LHCN-M2 (cell line): Measurements from ENCODE around the gene SLC13A4. TPM values are rescaled to one million over a fixed set of nuclear protein-coding genes. Genes with fewer than 3 reads are reported as not detected.
A peak's percentile ranks its signal among the peaks of the same experiment; 100 is the strongest.
"Not testable (repeated sequence)": the region's sequence is repeated elsewhere in the genome, so short reads cannot be mapped to it uniquely, and the experiment has no call there.

Experiments
- DNase-seq: peaks from one replicate; pipeline ENCODE4 v3.0.0-alpha.2; 2012; ENCODE audit warnings: low read depth
- total RNA-seq: library from RNA; depleted of rRNA; stranded (reverse); fragments of >200 nt; gene quantifications from 2 replicates; pipeline ENCODE4 v1.2.3, GENCODE V29; 2014

The SLC13A4 gene
- total RNA-seq, 1 experiment from 2014 or later = not detected

DNA sequence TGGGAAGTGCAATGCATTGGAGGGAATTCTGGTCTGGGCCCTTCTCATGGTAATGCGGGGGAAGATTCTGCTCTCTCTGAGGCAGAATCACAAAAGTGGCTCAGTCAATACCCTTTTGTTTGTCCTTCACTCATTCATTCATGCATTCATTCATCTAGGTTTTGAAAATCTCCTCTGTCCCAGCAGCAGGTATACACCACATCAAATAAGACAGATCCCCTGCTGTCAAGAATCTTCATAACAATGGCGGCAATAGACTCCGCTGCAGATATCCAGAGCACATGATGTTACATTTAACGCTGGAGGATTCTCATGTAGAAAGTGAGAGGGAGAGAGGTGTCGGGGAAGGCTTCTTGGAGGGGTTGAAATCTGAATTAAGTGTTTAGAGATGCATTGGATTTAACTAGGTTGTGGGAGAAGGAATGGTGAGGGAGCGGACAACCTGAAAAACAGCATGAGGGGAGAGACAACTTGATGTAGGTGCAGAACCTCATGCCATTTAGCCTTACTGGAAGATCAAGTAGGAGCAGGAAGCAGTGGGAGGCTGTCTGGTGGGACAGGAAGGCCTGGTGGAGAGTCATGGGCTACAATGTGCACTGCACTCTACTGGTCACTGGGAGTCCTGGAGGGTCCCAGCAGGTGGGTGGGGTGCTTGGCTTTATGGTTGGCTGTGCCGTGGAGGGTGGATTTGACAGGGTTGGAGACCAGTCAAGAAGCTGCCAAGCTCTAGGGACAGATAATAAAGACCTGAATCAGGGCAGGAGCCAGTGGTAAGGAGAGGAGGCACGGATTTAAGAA is 25.8 kb upstream of the SLC13A4 start:
- no peak for DNase-seq

DNA sequence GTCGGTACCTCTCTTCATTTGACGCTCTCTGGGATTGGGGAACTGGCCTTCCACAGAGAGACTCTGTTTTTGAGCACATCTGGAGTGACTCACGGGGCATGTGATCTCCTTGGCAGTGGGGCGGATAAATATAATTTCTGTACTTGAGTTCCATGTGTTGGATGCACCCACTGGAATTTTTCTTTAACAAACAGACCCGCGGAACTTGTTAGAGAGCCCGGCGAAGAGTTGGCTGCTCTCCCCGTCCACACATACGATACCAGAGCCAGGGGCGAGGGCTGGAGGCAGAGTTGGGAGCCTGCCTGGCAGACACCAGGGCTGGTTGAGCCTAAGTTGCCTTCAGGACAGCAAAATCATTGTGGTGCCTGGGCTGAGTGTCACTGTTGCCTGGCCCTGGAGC is 20.8 kb upstream of the SLC13A4 start, which contains the start of gene FAM180A:
FAM180A (minus strand) TSS at position 44 of the 400 bp plus-strand sequence. CDS start 233 bp downstream, outside the sequence.
- peak; percentile 79 for DNase-seq

DNA sequence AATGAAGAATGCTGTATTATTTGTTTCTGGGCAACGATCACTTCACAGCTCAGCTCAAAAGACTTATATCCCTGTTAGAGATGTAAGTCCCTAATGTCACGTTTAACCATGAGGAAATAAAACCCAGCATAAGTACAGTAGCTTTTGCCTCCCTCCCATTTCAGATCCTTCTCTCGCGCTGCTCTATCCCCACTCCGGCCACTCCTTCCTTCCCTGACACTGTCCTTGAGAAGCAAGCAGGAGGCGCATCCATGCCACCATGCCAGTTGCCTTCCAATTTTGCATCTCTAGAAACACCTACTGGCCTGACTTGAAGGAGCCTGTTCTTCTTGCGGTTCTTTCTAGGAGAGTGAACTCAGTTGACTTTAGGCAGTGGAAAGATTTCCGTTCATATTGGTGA is 19.4 kb upstream of the SLC13A4 start:
- no peak for DNase-seq

DNA sequence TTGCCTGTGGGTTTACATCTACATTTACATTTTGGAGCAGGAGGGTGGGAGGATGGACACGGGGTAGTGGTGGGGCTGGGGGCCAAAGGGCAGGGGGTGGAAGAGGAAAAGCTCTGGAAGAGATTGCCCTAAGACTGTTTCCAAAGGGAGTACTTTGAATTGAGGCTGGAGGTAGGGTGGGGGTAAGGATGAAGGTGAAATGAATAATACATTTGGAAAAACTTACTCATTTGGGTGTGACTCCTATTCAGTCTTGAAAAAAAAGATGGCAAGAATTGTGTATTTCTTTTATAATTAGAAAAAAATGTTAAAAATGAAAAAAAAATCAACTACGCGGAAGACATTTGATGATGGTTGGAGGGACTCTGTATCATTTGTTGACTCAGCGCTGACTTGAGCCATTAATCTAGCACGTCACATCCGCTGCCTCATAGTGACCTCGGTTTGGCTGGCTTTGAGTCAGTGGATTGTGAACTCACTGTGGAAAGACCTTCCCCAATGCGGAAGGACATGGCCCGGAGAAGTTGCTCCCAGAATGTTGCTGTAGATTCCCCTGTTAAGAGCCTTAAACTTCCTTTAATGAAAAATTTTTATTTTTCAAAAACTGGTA is 17.8 kb upstream of the SLC13A4 start:
- DNase-seq = peak; percentile 99

DNA sequence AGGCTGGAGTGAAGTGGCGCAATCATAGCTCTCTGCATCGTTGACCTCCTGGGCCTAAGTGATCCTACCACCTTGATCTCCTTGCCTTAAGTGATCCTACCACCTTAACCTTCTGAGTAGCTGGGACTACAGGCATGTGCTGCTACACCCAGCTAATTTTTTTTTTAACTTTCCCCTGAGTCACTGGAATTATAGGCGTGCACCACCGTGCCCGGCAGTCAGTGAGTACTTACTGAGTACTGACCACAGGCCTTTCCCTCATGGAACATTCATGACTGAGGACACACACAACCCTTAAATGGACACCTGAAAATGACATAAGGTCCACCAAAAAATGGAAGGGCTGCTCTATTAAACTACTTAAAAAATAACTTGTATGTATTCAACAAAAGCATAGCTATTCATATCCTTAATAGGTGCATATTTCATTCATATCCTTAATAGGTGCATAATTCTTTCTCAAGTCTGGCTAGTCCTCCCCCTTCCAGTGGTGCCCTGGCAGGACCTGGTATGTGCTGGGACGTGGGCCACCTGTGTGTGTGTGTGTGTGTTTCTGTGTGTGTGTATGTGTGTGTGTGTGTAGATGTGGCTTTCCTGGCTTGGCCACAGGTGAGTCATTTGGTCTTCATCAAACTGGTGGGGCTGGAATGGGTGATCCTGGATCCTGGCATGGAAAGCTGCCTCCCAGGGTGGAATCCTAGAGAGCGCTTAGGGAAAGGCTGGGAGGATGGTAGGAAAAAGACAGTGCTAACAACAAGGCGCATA is 17.1 kb upstream of the SLC13A4 start:
- peak; percentile 88 for DNase-seq

DNA sequence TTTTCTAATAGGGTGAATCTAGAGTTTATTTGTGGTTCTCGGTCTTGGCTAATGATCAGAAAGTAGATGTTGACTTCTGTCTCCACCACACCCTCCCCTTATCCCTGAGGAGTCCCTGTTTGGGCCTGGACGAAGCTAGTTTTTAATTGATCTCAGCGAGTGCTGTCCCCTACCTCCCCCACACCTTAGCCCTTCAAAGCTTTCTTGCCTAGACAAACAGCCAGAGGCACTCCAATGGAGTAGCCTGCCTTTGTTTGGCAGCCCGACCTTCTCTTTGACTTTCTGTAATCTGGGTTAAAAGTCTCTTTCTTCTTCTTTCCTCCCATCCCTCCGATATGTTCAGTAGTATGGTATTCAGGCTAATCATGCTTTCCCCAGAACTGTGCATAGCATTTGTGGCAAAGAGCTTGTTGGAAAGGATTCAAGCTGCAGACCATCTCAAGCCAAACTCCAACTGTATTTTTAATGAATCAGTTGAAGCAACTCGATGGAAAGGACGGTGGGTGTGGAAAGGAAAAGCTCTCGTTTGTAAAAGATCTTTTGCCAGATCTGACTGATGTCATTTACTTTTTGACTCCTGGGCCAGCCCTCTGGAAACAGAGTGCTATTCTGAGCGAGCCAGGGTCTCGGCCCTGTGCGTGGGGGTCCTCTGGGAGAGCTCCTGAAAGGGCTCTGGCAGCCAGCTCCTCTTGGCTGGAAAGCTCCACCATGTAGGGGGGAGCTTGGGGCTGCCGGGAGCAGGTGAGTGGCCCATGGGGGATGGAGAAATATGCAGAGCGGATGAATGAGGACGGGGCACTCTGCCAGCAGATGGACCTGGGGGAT is 16.1 kb upstream of the SLC13A4 start:
- DNase-seq = peak; percentile 23

DNA sequence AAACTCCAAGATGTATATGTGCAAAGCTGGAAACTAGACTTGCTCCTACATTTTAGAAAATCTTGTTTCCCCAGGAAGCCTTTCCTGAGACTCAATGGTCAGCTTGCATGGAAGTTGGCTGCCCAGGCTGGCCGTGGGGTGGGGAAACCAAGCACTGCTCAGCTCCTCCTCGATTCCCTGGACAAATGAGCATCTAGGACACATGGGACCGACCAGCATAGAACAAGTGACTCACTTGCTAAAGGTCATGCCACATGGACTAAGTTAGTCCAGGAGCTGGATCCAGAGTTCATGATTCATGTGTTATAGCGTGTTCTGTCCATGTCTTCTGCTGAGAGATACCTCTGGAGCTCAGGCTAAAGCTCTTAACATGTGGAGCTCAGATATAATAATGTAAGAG is 14.4 kb upstream of the SLC13A4 start:
- peak; percentile 75 for DNase-seq

DNA sequence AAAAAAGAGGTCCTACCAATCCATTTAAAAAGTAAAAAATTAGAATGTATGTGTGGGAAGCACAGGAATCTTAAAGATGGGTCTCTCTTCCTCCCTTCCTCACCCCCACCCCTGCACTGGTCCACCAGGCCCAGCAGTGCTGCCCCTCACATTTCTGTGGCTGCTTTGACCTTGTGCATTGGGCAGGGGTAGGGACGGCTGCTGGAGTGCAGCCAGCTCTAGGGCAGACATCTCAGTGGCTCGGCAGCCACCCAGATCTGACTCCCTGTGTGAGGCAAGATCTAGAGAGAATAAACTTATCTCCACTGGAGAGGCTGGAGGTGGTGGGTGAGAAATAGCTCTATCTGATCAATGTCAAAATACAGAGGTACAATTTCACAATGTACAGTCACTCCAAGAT is 13.9 kb upstream of the SLC13A4 start:
- DNase-seq = no peak

DNA sequence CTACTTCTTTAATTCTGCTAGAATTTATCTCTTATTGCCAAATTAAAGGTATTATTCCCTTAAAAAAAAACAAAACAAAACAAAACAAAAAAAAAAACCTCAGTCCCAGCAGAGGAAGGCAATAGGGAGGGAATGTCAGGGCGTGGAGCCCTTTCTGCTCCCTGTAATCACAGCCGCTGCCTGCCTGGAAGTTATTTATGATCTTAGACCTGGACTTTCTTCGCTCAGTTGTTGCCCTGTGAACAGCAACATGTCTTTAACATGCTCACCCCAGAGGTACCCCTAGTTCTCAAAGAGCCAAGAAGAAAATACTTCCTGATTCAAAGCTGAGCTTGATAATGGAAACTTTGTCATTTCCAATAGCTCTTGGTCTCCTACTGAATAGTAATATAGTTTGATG is 12.9 kb upstream of the SLC13A4 start:
- no peak for DNase-seq

DNA sequence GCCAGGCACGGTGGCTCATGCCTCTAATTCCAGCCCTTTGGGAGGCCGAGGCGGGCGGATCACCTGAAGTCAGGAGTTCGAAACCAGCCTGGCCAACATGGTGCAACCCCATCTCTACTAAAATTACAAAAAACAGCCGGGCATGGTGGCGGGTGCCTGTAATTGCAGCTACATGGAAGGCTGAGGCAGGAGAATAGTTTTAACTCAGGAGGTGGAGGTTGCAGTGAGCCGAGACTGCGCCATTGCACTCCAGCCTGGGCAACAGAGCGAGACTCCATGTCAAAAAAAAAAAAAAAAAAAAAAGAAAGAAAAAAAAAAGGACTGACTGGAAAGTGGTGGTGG is 9.3 kb upstream of the SLC13A4 start:
- not testable (repeated sequence) for DNase-seq

DNA sequence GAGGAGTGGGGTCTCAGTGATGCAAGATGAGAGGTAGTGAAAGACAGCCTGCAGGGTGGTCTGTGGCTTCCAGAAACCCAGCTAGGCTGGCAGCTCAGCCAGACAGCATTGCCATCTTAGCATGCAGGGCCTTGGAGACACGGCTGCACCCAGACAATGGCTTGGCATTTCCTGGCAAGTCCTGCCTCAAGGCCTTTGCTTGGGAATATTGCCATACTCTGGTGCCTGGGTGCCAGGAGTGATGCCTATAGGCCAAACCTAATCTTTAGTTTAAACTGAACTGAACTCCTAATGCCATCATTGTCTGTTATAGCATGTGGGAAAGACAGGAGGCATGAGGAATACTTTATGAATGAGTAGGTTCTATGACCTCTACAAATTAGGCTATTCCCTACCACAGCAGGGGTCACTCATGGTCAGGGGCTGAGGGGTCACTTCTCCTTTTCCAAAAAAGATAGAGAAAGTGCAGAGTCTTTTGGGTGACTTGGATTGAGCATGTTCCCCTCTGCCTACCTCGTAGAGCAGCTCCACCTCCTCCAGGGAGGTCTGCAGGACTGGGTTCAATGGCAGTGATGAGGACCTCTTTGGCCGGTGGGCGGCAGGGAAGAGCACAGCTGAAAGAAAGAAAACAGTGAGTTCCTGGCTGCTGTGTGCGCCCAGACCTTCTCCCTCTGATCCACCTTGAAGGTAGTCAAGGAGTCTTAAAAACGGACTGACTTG is 8.8 kb upstream of the SLC13A4 start:
- DNase-seq = no peak

DNA sequence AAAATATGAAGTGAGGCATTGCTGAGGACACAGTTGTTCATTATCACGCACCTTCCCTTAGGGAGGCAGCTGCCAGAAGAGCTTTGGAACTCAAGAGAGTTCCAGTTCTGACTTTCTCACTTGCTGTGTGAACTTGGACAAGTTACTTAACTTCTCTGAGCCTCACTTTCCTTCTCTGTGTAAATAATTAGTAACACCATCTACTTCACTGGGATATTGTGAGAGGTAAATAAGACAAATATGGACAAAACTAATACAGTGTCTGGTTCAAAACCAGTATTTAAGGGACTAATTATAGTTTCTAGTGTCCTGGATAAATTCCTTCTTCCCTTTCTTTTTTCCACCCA is 6.3 kb upstream of the SLC13A4 start:
- no peak for DNase-seq

DNA sequence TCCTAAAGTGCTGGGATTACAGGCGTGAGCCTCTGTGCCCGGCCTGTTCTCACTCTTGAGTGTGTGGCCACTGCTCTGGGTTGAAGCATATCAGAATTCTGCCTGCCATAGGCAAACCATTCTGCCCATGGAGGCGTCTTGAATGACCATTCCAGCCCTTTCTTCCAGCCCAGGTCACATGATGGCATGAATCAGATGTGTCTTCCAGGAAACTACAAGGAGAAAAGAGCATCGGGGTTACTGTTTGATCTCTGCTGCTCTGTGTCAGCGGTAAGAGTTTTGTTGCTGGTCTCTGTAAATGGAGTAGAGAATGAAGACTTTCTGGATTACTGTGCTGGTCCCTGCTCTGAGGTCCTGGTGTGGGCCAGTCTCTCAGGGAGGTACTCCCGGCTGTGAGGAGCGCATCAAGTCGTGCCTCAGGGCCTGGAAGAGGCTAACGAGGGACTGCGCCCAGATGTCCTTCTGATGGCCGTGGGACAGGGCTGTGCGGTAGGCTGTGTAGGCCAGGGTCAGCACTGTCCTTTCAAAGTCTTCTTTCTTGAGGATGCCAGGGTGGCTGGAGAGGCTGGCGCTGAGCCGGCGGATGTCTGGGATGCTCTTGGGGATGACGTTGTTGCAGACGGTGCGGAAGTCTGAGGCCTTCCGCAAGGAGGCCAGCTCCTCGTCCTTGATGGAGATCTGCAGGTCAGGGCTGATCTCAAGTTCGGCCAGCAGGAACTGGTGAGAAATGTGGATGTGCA is 5.8 kb upstream of the SLC13A4 start:
- DNase-seq = no peak

DNA sequence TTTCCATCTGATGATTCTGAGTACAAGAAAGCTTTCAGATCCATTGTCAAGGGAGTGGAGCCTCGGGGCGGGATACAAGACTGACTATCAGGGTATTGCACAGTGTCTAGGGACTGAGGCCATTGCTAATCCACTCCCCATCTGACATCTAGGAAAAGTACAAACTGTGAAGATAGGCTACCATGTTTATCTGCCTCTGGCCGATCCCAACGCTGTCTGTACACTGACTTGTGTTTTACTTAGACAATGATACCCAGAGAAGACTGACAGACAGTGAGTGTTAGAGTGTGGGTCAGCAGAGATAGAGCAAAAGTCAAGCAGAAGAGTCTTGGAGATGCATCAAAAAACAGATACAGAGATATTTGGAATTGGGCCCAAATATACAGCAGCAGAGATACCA is 3.1 kb upstream of the SLC13A4 start:
- no peak for DNase-seq

DNA sequence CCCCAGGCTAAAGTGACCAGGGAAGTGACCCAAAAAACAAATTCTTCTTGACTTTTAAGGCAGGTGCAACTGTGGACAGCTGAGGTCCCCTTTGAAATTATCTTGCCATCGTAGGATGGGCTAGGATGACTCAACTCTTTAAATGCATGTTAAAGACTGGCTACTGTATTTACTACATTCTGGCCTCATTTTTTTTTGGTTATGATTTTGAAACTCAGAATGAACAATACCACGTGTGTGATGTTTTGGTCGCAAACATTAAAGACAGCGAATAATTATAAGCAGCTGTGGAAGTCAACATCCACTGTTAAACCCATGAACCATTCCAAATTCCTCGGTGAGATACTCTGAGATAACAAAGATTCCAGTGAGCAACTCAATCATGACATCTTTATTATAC is 1.2 kb upstream of the SLC13A4 start:
- DNase-seq = no peak

DNA sequence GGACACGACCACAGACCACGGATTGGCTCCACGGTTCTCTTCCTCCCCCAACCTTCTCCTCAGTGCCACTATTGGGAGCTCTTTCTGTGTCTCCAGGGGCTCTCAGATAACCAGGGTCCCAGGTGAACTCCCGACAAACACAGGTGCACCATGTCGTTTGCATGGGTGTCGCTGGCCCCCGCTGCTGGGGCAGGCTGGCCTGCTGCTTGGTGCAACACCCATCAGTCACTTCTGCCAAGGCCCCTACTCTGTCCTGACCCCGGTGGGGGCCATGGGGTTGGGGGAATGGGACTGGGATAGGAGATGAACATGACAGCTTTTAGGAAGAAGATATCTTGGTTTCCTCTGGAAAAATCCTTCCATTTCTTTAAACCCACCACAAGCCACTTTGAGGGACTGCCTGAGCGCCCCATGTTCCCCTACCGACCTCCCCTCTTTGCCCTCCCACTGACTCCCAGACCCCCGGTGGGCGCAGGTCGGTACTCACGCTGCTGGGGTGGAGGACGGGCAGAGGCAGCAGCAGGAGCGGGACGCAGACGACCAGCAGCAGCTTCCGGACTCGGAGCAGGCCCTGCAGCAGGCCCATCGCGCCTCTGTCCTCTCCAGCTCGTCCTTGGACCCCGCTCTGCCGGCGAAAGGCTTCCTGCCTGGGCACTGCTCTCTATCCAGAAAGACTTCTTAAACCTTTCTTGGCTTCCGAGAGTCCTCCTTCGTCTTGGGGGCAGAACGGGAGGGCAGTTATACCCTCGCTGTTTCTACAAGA is 894 bp downstream of the SLC13A4 start:
- no peak for DNase-seq

DNA sequence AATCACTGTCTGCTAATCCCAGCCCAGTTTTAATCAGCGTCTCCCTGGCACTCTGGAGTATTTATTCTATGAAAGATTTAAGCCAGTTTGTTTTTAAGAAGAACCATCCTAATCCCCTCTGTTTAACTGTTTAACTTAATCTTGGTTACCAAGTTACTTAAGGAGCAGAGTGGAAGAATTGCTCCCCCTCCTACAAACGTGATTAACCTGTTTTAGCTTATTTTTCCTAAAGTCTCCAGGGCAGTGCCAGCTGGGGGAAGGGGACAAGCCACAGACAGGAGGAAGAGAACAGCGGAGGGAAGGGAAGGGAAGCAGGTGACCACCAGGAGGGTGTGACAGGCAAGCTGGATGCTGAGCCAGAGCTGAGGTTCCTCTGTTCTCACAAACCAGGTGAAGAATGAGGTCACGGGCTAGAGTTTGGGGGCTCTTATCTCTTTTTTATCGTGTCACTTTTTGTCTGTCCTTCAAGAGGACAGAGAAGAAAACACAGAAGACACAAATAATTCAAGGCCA is 1.7 kb downstream of the SLC13A4 start:
- no peak for DNase-seq

DNA sequence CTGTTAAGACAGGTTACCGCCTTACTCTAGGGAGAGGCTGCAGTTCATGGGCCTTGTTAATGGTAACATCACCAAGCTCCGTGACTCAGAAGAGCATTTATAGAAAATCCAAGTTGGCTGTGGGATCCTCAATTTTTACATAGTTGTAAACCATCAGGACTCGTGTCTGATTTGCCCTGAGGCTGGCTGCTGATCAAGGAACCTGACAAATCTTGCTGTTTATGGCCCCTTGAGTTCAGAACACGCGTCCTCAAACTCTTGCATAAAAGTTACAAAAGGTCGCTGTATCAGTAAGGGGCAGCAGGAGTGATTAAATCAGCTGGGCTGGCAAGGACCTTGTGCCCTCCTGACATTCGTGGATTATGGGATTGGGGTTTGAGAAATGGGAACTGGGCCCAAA is 4.6 kb downstream of the SLC13A4 start:
- DNase-seq = no peak

DNA sequence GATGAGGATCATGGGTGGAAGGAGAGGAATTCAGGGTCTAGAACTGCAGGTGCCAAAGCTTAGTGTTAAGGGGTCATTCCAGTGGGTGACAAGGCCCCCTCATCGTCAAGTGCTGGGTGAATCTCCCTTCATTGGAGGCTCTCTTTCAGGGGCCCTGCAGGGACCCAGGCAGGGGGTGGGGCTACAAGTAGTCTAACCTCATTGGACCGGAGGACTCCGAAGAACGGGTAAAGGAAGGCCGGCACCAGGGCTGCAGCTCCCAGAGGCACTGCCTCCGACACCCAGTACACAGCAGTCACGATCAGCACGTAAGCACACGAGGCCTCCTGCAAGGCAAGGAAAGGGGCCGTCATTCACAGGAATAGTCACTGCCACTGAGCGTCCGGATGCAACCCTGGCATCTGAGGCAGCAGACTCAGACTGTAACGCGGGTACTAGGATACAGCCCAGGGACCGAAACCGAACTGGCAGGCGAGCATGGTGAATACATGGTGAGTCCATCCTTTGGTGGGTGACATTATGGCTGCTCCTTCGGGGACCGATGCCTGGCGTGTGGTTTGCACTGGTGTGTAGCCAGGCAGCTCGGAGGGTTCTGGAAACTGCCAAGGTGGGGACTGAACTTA is 6.7 kb downstream of the SLC13A4 start:
- no peak for DNase-seq
